Stomach (tissue), 4 donors: ENCODE results near the gene KRT7.

Experiments used
- POLR2A ChIP-seq, 4 donors: fragments of 450-650 bp; IDR thresholded peaks; one replicate each; pipeline ENCODE4 v1.6.1; 2016; ENCODE audit warnings: antibody characterized with exemption in 4 of 4, control low read depth in 2 of 4, mild to moderate bottlenecking in 1 of 4, moderate library complexity in 1 of 4
- POLR2AphosphoS5 ChIP-seq, 3 donors: sonication (generic); formaldehyde crosslinking; IDR thresholded peaks; one replicate each; pipeline ENCODE4 v1.6.1; 2016; ENCODE audit warnings: antibody characterized with exemption in 3 of 3
- TF ChIP-seq, protein P1 (sequence below), 7 experiments: fragments of 450-650 bp in 4 of 7; fragments of 200-600 bp in 3 of 7; sonication (generic) in 3 of 7; IDR thresholded peaks; one replicate each; pipeline ENCODE4 v1.5.1; 2016 to 2019; ENCODE audit warnings: antibody characterized with exemption in 7 of 7, control low read depth in 2 of 7, mild to moderate bottlenecking in 1 of 7

DNA sequence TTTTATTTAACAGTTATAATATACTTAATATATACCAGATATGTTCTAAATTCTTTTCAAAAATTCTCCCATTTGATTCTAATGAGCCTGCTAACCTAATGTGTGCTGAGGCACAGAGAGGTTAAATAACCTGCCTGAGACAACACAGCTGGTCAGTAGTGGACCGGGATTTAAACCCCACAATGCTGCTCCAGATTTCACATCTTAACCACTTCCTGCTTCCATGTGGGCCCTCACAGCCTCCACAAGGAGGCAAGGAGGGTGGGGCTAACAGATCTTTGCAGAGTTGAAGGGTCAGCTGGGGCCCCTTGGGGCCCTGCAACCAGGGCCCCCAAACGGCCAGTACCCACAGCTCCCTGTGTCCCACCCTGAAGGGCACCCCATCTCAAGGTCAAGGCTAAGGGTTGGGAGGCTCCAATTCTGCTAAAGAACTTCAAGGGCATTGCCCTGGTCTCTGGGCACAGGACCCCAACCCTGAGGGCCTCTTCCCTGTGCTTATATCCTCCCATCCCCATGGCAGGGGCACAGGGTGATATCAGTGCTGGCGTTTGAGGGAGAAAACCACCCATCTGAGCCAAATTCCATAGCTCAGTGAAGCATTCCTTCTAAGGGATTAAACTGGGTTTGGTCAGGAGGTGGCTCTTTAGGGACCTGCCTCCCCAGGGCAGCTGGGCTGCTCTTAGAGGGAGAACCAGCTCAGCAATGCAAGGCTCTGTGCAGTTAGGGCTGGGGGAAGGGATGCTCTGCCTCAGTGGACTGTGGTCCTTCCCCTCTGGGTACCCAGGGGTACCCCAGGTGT lies 43.5 kb upstream of the KRT7 start:
- TF ChIP-seq, protein P1, sequence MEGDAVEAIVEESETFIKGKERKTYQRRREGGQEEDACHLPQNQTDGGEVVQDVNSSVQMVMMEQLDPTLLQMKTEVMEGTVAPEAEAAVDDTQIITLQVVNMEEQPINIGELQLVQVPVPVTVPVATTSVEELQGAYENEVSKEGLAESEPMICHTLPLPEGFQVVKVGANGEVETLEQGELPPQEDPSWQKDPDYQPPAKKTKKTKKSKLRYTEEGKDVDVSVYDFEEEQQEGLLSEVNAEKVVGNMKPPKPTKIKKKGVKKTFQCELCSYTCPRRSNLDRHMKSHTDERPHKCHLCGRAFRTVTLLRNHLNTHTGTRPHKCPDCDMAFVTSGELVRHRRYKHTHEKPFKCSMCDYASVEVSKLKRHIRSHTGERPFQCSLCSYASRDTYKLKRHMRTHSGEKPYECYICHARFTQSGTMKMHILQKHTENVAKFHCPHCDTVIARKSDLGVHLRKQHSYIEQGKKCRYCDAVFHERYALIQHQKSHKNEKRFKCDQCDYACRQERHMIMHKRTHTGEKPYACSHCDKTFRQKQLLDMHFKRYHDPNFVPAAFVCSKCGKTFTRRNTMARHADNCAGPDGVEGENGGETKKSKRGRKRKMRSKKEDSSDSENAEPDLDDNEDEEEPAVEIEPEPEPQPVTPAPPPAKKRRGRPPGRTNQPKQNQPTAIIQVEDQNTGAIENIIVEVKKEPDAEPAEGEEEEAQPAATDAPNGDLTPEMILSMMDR (IDR thresholded peaks at IDR 0.05) = no peak
- no peak for TF ChIP-seq POLR2A (IDR thresholded peaks at IDR 0.05)
- no peak for TF ChIP-seq POLR2AphosphoS5 (IDR thresholded peaks at IDR 0.05)
